ENCODE results near the gene TRIP6.

Gene TRIP6

DNA sequence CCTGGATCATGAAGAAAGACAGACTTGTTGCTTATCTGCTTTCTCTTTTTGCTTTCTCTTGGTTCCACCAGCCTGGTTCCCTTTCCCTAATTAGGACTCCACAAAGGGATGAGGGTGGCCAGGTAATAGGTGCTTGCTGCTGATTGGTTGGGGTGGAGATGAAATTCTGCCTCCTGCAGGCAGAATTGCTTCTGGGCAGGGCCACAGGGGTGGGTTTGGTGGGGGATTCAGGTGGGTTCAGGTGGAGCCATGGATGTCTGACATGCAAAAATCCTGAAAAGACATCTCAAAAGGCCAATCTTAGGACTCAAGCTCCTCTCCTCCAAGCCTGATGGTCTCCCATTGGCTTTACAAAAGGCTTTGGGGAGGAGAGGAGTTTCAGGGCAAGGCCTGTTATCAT is 53.9 kb downstream of the TRIP6 start:
- TF ChIP-seq, protein P1, sequence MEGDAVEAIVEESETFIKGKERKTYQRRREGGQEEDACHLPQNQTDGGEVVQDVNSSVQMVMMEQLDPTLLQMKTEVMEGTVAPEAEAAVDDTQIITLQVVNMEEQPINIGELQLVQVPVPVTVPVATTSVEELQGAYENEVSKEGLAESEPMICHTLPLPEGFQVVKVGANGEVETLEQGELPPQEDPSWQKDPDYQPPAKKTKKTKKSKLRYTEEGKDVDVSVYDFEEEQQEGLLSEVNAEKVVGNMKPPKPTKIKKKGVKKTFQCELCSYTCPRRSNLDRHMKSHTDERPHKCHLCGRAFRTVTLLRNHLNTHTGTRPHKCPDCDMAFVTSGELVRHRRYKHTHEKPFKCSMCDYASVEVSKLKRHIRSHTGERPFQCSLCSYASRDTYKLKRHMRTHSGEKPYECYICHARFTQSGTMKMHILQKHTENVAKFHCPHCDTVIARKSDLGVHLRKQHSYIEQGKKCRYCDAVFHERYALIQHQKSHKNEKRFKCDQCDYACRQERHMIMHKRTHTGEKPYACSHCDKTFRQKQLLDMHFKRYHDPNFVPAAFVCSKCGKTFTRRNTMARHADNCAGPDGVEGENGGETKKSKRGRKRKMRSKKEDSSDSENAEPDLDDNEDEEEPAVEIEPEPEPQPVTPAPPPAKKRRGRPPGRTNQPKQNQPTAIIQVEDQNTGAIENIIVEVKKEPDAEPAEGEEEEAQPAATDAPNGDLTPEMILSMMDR (IDR thresholded peaks at IDR 0.05; ENCODE audit: insufficient read depth, low read length, missing control alignments) = no peak
- ChIA-PET POLR2A (no interaction called here), CTCF (no interaction called here)
- H3K4me3 ChIP-seq (ENCODE audit: low read depth, low read length) = no peak overlapping the region
- DNase-seq (ENCODE audit: low read depth, low spot score) = no peak
